HG02970 (cell line): ENCODE measurements around the gene CCDC28B.
"Not testable (repeated sequence)": the region's sequence is repeated elsewhere in the genome, so short reads cannot be mapped to it uniquely, and the experiment has no call there.

Experiments
- ATAC-seq: cut with Tn5 transposase; IDR thresholded peaks from one replicate; pipeline ENCODE4 v1.9.1; 2021; ENCODE audit warnings: mild to moderate bottlenecking, moderate library complexity, moderate number of reproducible peaks; ENCODE audit not compliant: unreplicated experiment, low FRiP score

CCDC28B gene

GRCh38 chr1:32200226-32201010, at the start of gene CCDC28B:
TSS of gene CCDC28B (plus strand) at chr1:32200595. CDS start at chr1:32201936, 1,341 bp downstream.
- ATAC-seq = no peak

- no peak for ATAC-seq
Measured at GRCh38 chr1:32150847-32151246, 49.5 kb upstream of the CCDC28B start.

GRCh38 chr1:32151319-32151787, 49.0 kb upstream of the CCDC28B start:
- ATAC-seq = no peak

GRCh38 chr1:32159189-32159588, 41.2 kb upstream of the CCDC28B start:
- ATAC-seq = no peak

- no peak for ATAC-seq
Measured at GRCh38 chr1:32163405-32163804, 37.0 kb upstream of the CCDC28B start.

GRCh38 chr1:32165633-32166032, 34.8 kb upstream of the CCDC28B start:
- not testable (repeated sequence) for ATAC-seq

- ATAC-seq = no peak
Measured at GRCh38 chr1:32170991-32171390, 29.4 kb upstream of the CCDC28B start.

GRCh38 chr1:32172621-32173245, 27.7 kb upstream of the CCDC28B start:
- no peak for ATAC-seq

- no peak for ATAC-seq
Measured at GRCh38 chr1:32178380-32179192, 21.8 kb upstream of the CCDC28B start.

GRCh38 chr1:32179193-32179442, 21.3 kb upstream of the CCDC28B start:
- ATAC-seq = no peak

GRCh38 chr1:32179443-32180185, 20.8 kb upstream of the CCDC28B start, which contains the start of gene TXLNA:
TSS of gene TXLNA (plus strand) at chr1:32179675. CDS start at chr1:32180346, 671 bp downstream.
- ATAC-seq = peak; percentile 76

GRCh38 chr1:32180186-32181060, 20.0 kb upstream of the CCDC28B start:
- ATAC-seq = no peak

GRCh38 chr1:32181065-32181464, 19.3 kb upstream of the CCDC28B start:
- no peak for ATAC-seq

- ATAC-seq = no peak
Measured at GRCh38 chr1:32181563-32181962, 18.8 kb upstream of the CCDC28B start.

- no peak for ATAC-seq
Measured at GRCh38 chr1:32182060-32182459, 18.3 kb upstream of the CCDC28B start.

GRCh38 chr1:32184650-32185049, 15.7 kb upstream of the CCDC28B start:
- no peak for ATAC-seq

- ATAC-seq = no peak
Measured at GRCh38 chr1:32186077-32186476, 14.3 kb upstream of the CCDC28B start.

- ATAC-seq = no peak
Measured at GRCh38 chr1:32186491-32186890, 13.9 kb upstream of the CCDC28B start.

GRCh38 chr1:32187850-32188249, 12.5 kb upstream of the CCDC28B start:
- ATAC-seq = no peak
